Panc1 (cell line): Measurements from ENCODE around the gene SAMD4A. TPM values are rescaled to one million over a fixed set of nuclear protein-coding genes. Genes with fewer than 3 reads are reported as not detected.
A peak's percentile ranks its signal among the peaks of the same experiment; 100 is the strongest.

Experiments
- ATAC-seq: fragments of 200-7000 bp; cut with Tn5 transposase; 2 replicates; pipeline ENCODE4 v1.9.1; 2020; ENCODE audit warnings: mild to moderate bottlenecking, moderate library complexity
- BruUV-seq: library from RNA; stranded (reverse); fragments of 400-500 nt; replicated peaks from 2 replicates; lab custom pipeline; 2021; lab: Mats Ljungman, UMichigan
- CTCF ChIA-PET: fragments of 300-600 bp; sonication (Branson Sonifier 250); formaldehyde crosslinking; loops from one replicate; lab custom pipeline; 2022; ENCODE audit warnings: antibody characterized with exemption; lab: Charles Lee
- POLR2A ChIA-PET: fragments of 300-600 bp; sonication (Branson Sonifier 250); formaldehyde crosslinking; loops from one replicate; lab custom pipeline; 2022; ENCODE audit warnings: antibody characterized with exemption; lab: Charles Lee
- DNase-seq: peaks from one replicate; pipeline ENCODE4 v3.0.0-alpha.2; 2010; ENCODE audit warnings: low read depth, low spot score
- H3K27ac ChIP-seq: 2 replicates; pipeline ENCODE4 v1.5.1; 2011; ENCODE audit warnings: mild to moderate bottlenecking, low read length, inconsistent platforms
- H3K27me3 ChIP-seq: fragments of 200-500 bp; sonication (Bioruptor generic); 2 replicates; pipeline ENCODE4 v1.6.0; 2014; ENCODE audit warnings: low read length, inconsistent platforms; ENCODE audit not compliant: control insufficient read depth, insufficient read depth
- H3K36me3 ChIP-seq: fragments of 200-500 bp; sonication (Bioruptor generic); 2 replicates; pipeline ENCODE4 v1.5.1; 2014; ENCODE audit warnings: inconsistent platforms, mild to moderate bottlenecking, low read length, moderate library complexity; ENCODE audit not compliant: control insufficient read depth, insufficient read depth
- H3K4me1 ChIP-seq: 2 replicates; pipeline ENCODE4 v1.5.1; 2011; ENCODE audit warnings: inconsistent platforms, mild to moderate bottlenecking, low read length, moderate library complexity; ENCODE audit not compliant: control insufficient read depth, insufficient read depth
- H3K4me3 ChIP-seq, 2 experiments: 2 replicates each; pipeline ENCODE4 v1.5.1; 2011 to 2012; ENCODE audit warnings: low read depth in 2 of 2, low read length in 2 of 2, mild to moderate bottlenecking in 2 of 2, inconsistent platforms in 1 of 2, moderate library complexity in 1 of 2
- H3K9me3 ChIP-seq: fragments of 200-500 bp; sonication (Bioruptor generic); 2 replicates; pipeline ENCODE4 v1.5.1; 2014; ENCODE audit warnings: low read depth, mild to moderate bottlenecking, inconsistent platforms, low read length, moderate library complexity; ENCODE audit not compliant: control insufficient read depth, insufficient read depth
- CTCF ChIP-seq: fragments of 450-650 bp; IDR thresholded peaks from 2 replicates; pipeline ENCODE4 v1.5.1; 2017; ENCODE audit warnings: mild to moderate bottlenecking
- POLR2AphosphoS5 ChIP-seq: IDR thresholded peaks from 2 replicates; pipeline ENCODE4 v1.6.1; 2012; ENCODE audit warnings: mild to moderate bottlenecking, low read depth, low read length, moderate library complexity
- REST ChIP-seq, 2 experiments: IDR thresholded peaks; 2 replicates each; pipeline ENCODE4 v1.6.1; 2011 to 2012; ENCODE audit warnings: low read depth in 2 of 2, control low read depth in 1 of 2, low read length in 1 of 2, mild to moderate bottlenecking in 1 of 2, moderate library complexity in 1 of 2; ENCODE audit not compliant: insufficient read depth in 1 of 2
- SIN3A ChIP-seq: IDR thresholded peaks from 2 replicates; pipeline ENCODE4 v1.6.1; 2012; ENCODE audit warnings: low read depth, mild to moderate bottlenecking, low read length, moderate library complexity, borderline replicate concordance; ENCODE audit not compliant: insufficient read depth
- TCF7L2 ChIP-seq: IDR thresholded peaks from 2 replicates; pipeline ENCODE4 v1.6.1; 2011; ENCODE audit warnings: mild to moderate bottlenecking, low read depth, low read length, inconsistent platforms
- in situ Hi-C: cut with HindIII; loops from 2 replicates; pipeline ENCODE4 v1.10.0; 2016; ENCODE audit warnings: low sequenced_read_pairs, low pct_unique_long_range_greater_than_20kb
- intact Hi-C: fragments of 100-400 bp; cut with micrococcal nuclease; formaldehyde crosslinking; loops from one replicate; pipeline ENCODE4 v1.10.0; 2022; ENCODE audit not compliant: unreplicated experiment
- total RNA-seq: library from RNA; stranded (reverse); gene quantifications from one replicate; pipeline ENCODE4 v1.2.1, GENCODE V29; 2021; ENCODE audit not compliant: unreplicated experiment

The SAMD4A gene
- total RNA-seq, 1 experiment from 2014 or later = 15.2 TPM

DNA sequence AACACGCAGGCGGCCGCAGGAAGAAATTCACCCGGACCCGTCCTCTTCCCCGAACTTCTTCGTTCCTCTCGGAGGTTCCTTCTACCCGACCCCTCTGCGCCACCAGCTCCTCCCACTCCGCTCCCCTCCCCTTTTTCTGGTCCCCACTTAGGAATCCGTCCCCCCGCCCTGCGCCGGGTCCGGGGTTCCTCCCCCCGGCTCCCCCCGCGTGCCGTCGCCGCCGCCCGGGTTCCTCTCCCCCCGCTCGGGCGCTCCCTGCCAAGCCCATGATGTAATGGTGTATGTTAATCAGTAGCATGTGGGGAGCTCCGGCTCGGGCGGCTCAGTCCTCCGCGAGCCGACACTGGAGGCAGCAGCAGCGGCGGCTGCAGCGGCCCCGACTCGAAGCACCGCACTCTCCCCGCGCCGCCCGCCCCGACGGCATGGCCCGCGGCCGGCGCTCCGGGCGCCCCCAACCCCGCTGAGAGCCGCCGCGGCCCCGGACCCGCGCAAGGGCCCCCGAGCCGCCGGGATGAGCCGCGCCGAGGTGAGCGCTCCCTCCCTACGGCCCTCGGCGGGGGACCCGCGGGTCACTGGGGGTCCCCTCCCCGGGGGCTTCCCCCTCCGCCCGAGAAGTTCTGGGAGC lies 1.0 kb upstream of the SAMD4A start:
- TF ChIP-seq SIN3A = no peak; the same call in 1 of the 2 replicates
- TF ChIP-seq POLR2AphosphoS5 = no peak
- TF ChIP-seq TCF7L2 = no peak
- no peak for TF ChIP-seq CTCF
- TF ChIP-seq REST (IDR thresholded peaks at IDR 0.05; ENCODE audit: insufficient read depth in 1 of 2, low read depth in 2 of 2, low read length in 1 of 2) = no peak
- ATAC-seq = peak; percentile 72
- Histone ChIP-seq H3K9me3 (no peaks in the 10 kb centered on the region), H3K27ac (peak overlapping the region; percentile 48; the same call in 1 of the 2 replicates), H3K4me1 (peaks cover 22% of the 10 kb centered on the region), H3K27me3 (no peaks in the 10 kb centered on the region), H3K36me3 (no peaks in the 10 kb centered on the region), H3K4me3 (peak overlapping the region; percentile 64 to 79)
- no peak for DNase-seq
- CTCF ChIA-PET = interaction anchor here (0.6 to 0.8 kb wide), 2 partner anchors 210 to 237 kb away, joined by 3 to 4 read pairs; no protein-coding TSS in a partner anchor
- no TSS peak for BruUV-seq
- intact Hi-C loops = loop anchor here (5.0 to 10.0 kb wide), 3 partner anchors 71 to 329 kb away; no protein-coding TSS in a partner anchor
- POLR2A ChIA-PET = interaction anchor here (0.6 kb wide), 2 partner anchors 265 to 351 kb away, joined by 5 to 11 read pairs; no protein-coding TSS in a partner anchor
- in situ Hi-C loops = no loop called here

- Histone ChIP-seq H3K27ac (peak overlapping the region; percentile 84), H3K36me3 (no peaks in the 10 kb centered on the region), H3K27me3 (no peaks in the 10 kb centered on the region), H3K4me1 (peaks cover 22% of the 10 kb centered on the region), H3K9me3 (no peaks in the 10 kb centered on the region; the same call in 1 of the 2 replicates), H3K4me3 (peak overlapping the region; percentile 64 to 79)
- ChIA-PET CTCF (interaction anchor here (0.6 to 1.0 kb wide), 3 partner anchors 76 to 225 kb away, joined by 3 read pairs; no protein-coding TSS in a partner anchor), POLR2A (interaction anchor here (0.6 kb wide), 1 partner anchor 120 kb away, joined by 3 read pairs; no protein-coding TSS in a partner anchor)
- DNase-seq = no peak
- in situ Hi-C loops = no loop called here
- no peak for TF ChIP-seq REST (IDR thresholded peaks at IDR 0.05; ENCODE audit: insufficient read depth in 1 of 2, low read depth in 2 of 2, low read length in 1 of 2)
- TF ChIP-seq SIN3A = 0 out of 2 replicates have a peak, but pooled peaks have one; percentile 21
- TF ChIP-seq TCF7L2 = no peak
- TF ChIP-seq POLR2AphosphoS5 = no peak
- TF ChIP-seq CTCF = no peak
- intact Hi-C loops = loop anchor here (5.0 to 10.0 kb wide), 3 partner anchors 70 to 328 kb away; no protein-coding TSS in a partner anchor
- ATAC-seq = no peak
- no TSS peak for BruUV-seq
Observed at GRCh38 chr14:54567224-54567638, 303 bp downstream of the SAMD4A start.
